NCI-H345 (cell line): Measurements from ENCODE around the gene OR10C1.

Experiments used
- DNase-seq: peaks from one replicate; lab custom pipeline; 2025; lab: John Stamatoyannopoulos, UW

The OR10C1 gene

GRCh38 chr6:29477923-29478450 is 38.9 kb downstream of the OR10C1 start:
- DNase-seq, result no peak

- DNase-seq, result no peak
Observed at GRCh38 chr6:29478740-29479139, 39.6 kb downstream of the OR10C1 start.

- no peak for DNase-seq
Observed at GRCh38 chr6:29479560-29479959, 40.5 kb downstream of the OR10C1 start.

- no peak for DNase-seq
Observed at GRCh38 chr6:29483186-29483585, 44.1 kb downstream of the OR10C1 start.

- no peak for DNase-seq
Observed at GRCh38 chr6:29483735-29484134, 44.6 kb downstream of the OR10C1 start.

- no peak for DNase-seq
Observed at GRCh38 chr6:29486577-29486976, 47.5 kb downstream of the OR10C1 start.

- DNase-seq, result no peak
Observed at GRCh38 chr6:29487131-29487530, 48.0 kb downstream of the OR10C1 start.

GRCh38 chr6:29487660-29488059 is 48.6 kb downstream of the OR10C1 start, which contains the start of gene MAS1L:
MAS1L (minus strand) TSS chr6:29487956; CDS start chr6:29487902, 54 bp downstream.
- no peak for DNase-seq

- DNase-seq, result no peak
Observed at GRCh38 chr6:29488874-29489273, 49.8 kb downstream of the OR10C1 start.

- no peak for DNase-seq
Observed at GRCh38 chr6:29489286-29489685, 50.2 kb downstream of the OR10C1 start.

- no peak for DNase-seq
Observed at GRCh38 chr6:29490055-29490454, 50.9 kb downstream of the OR10C1 start.

- no peak for DNase-seq
Observed at GRCh38 chr6:29490552-29490951, 51.4 kb downstream of the OR10C1 start.
